ENCODE data around the gene PRPF4.
"Not testable (repeated sequence)": the region's sequence is repeated elsewhere in the genome, so short reads cannot be mapped to it uniquely, and the experiment has no call there.

PRPF4 gene

GRCh38 chr9:113245894-113246293 lies 29.6 kb upstream of the PRPF4 start:
- Histone ChIP-seq H3K4me3 (ENCODE audit: insufficient read depth, low read length, poor library complexity, severe bottlenecking) (no peak overlapping the region), H3K27ac (ENCODE audit: low read depth, low read length) (no peak overlapping the region), H2AFZ (ENCODE audit: low read depth, low read length, severe bottlenecking) (no peak overlapping the region), H3K79me2 (ENCODE audit: insufficient read depth, low read length) (no peaks in the 10 kb centered on the region; the same call in 1 of the 2 replicates), H3K27me3 (ENCODE audit: low read length) (no peaks in the 10 kb centered on the region), H3F3A (ENCODE audit: insufficient read depth) (no peaks in the 10 kb centered on the region), H3K9me2 (replicated peaks; ENCODE audit: insufficient read depth, low read length) (no peaks in the 10 kb centered on the region), H3K9me3 (ENCODE audit: insufficient read depth, low read length) (no peaks in the 10 kb centered on the region), H3K36me3 (ENCODE audit: low read length) (no peaks in the 10 kb centered on the region), H3K4me2 (ENCODE audit: low read depth, low read length, poor library complexity, severe bottlenecking) (no peak overlapping the region), H4K20me1 (ENCODE audit: low read depth, low read length) (no peaks in the 10 kb centered on the region), H3K9ac (ENCODE audit: low read length) (no peak overlapping the region)
- TF ChIP-seq EZH2phosphoT487 (conservative IDR thresholded peaks at IDR 0.05; ENCODE audit: low read length) (no peak), CTCF (IDR thresholded peaks at IDR 0.05; ENCODE audit: insufficient read depth, low read length, poor library complexity, severe bottlenecking) (no peak)

GRCh38 chr9:113246928-113247327 lies 28.5 kb upstream of the PRPF4 start:
- no peak overlapping the region for H3K27ac ChIP-seq (ENCODE audit: low read depth, low read length)
- no peak overlapping the region for H3K9ac ChIP-seq (ENCODE audit: low read length)
- H2AFZ ChIP-seq (ENCODE audit: low read depth, low read length, severe bottlenecking): no peak overlapping the region
- no peaks in the 10 kb centered on the region for H3F3A ChIP-seq (ENCODE audit: insufficient read depth)
- H3K36me3 ChIP-seq (ENCODE audit: low read length): no peaks in the 10 kb centered on the region
- no peaks in the 10 kb centered on the region for H3K9me3 ChIP-seq (ENCODE audit: insufficient read depth, low read length)
- TF ChIP-seq EZH2phosphoT487 (conservative IDR thresholded peaks at IDR 0.05; ENCODE audit: low read length) (no peak), CTCF (IDR thresholded peaks at IDR 0.05; ENCODE audit: insufficient read depth, low read length, poor library complexity, severe bottlenecking) (no peak)
- no peaks in the 10 kb centered on the region for H3K9me2 ChIP-seq (replicated peaks; ENCODE audit: insufficient read depth, low read length)
- H3K4me2 ChIP-seq (ENCODE audit: low read depth, low read length, poor library complexity, severe bottlenecking): no peak overlapping the region
- no peaks in the 10 kb centered on the region for H4K20me1 ChIP-seq (ENCODE audit: low read depth, low read length)
- no peak overlapping the region for H3K4me3 ChIP-seq (ENCODE audit: insufficient read depth, low read length, poor library complexity, severe bottlenecking)
- no peaks in the 10 kb centered on the region for H3K27me3 ChIP-seq (ENCODE audit: low read length)
- H3K79me2 ChIP-seq (ENCODE audit: insufficient read depth, low read length): no peaks in the 10 kb centered on the region; the same call in 1 of the 2 replicates

- no peak overlapping the region for H3K4me2 ChIP-seq (ENCODE audit: low read depth, low read length, poor library complexity, severe bottlenecking)
- H3K27me3 ChIP-seq (ENCODE audit: low read length): no peaks in the 10 kb centered on the region
- H3K9me2 ChIP-seq (replicated peaks; ENCODE audit: insufficient read depth, low read length): no peaks in the 10 kb centered on the region
- no peak for TF ChIP-seq EZH2phosphoT487 (conservative IDR thresholded peaks at IDR 0.05; ENCODE audit: low read length)
- TF ChIP-seq CTCF (IDR thresholded peaks at IDR 0.05; ENCODE audit: insufficient read depth, low read length, poor library complexity, severe bottlenecking): no peak
- H4K20me1 ChIP-seq (ENCODE audit: low read depth, low read length): no peaks in the 10 kb centered on the region
- no peaks in the 10 kb centered on the region for H3K9me3 ChIP-seq (ENCODE audit: insufficient read depth, low read length)
- no peak overlapping the region for H3K9ac ChIP-seq (ENCODE audit: low read length)
- H3K4me3 ChIP-seq (ENCODE audit: insufficient read depth, low read length, poor library complexity, severe bottlenecking): no peak overlapping the region
- H3K36me3 ChIP-seq (ENCODE audit: low read length): no peaks in the 10 kb centered on the region
- H3K27ac ChIP-seq (ENCODE audit: low read depth, low read length): no peak overlapping the region
- H3F3A ChIP-seq (ENCODE audit: insufficient read depth): no peaks in the 10 kb centered on the region
- H2AFZ ChIP-seq (ENCODE audit: low read depth, low read length, severe bottlenecking): no peak overlapping the region
- no peaks in the 10 kb centered on the region; the same call in 1 of the 2 replicates for H3K79me2 ChIP-seq (ENCODE audit: insufficient read depth, low read length)
These were observed 27.8 kb upstream of the PRPF4 start for GRCh38 chr9:113247640-113248039.

GRCh38 chr9:113249661-113250060 lies 25.8 kb upstream of the PRPF4 start:
- H3K9me2 ChIP-seq (replicated peaks; ENCODE audit: insufficient read depth, low read length); H3K27ac ChIP-seq (ENCODE audit: low read depth, low read length); H3K4me3 ChIP-seq (ENCODE audit: insufficient read depth, low read length, poor library complexity, severe bottlenecking); H3K27me3 ChIP-seq (ENCODE audit: low read length); H3K9ac ChIP-seq (ENCODE audit: low read length); H3K9me3 ChIP-seq (ENCODE audit: insufficient read depth, low read length); H3K79me2 ChIP-seq (ENCODE audit: insufficient read depth, low read length); H3K4me2 ChIP-seq (ENCODE audit: low read depth, low read length, poor library complexity, severe bottlenecking); H2AFZ ChIP-seq (ENCODE audit: low read depth, low read length, severe bottlenecking); H3K36me3 ChIP-seq (ENCODE audit: low read length); H3F3A ChIP-seq (ENCODE audit: insufficient read depth); H4K20me1 ChIP-seq (ENCODE audit: low read depth, low read length): not testable (repeated sequence)
